ENCODE measurements around the gene SGCG. TPM values are rescaled to one million over a fixed set of nuclear protein-coding genes. Genes with fewer than 3 reads are reported as not detected.

SGCG gene
- polyA plus RNA-seq, 1 of the 3 experiments (the other 2 are of a cell fraction), result not detected

- Histone ChIP-seq H3K9me2 (no peaks in the 10 kb centered on the region), H3K9me3 (no peaks in the 10 kb centered on the region), H3K79me2 (ENCODE audit: insufficient read depth) (no peaks in the 10 kb centered on the region), H3K27ac (ENCODE audit: low read depth in 2 of 2, low read length in 1 of 2) (no peak overlapping the region), H3K4me2 (no peak overlapping the region), H3K4me3 (ENCODE audit: low read depth in 2 of 2, low read length in 1 of 2) (no peak overlapping the region), H4K20me1 (ENCODE audit: insufficient read depth) (no peaks in the 10 kb centered on the region), H3K9ac (no peak overlapping the region), H3K4me1 (ENCODE audit: control insufficient read depth in 1 of 2, insufficient read depth in 2 of 2, low read depth in 1 of 2, low read length in 1 of 2) (no peaks in the 10 kb centered on the region), H2AFZ (ENCODE audit: low read depth) (no peak overlapping the region), H3K27me3 (ENCODE audit: insufficient read depth) (no peaks in the 10 kb centered on the region; the same call in 1 of the 2 replicates), H3F3A (replicated peaks; ENCODE audit: insufficient read depth) (no peaks in the 10 kb centered on the region), H3K36me3 (replicated peaks in 1 of 2; ENCODE audit: control insufficient read depth in 1 of 2, insufficient read depth in 2 of 2, low read length in 1 of 2) (no peaks in the 10 kb centered on the region)
- DNase-seq, result no peak
- POLR2A ChIA-PET, result no interaction called here
- no peak for TF ChIP-seq YY1 (IDR thresholded peaks at IDR 0.05; ENCODE audit: low read depth)
- TF ChIP-seq CTCF (IDR thresholded peaks at IDR 0.05), result no peak
- no peak for TF ChIP-seq ZBTB33 (IDR thresholded peaks at IDR 0.05; ENCODE audit: borderline replicate concordance, low read depth)
- TF ChIP-seq MEF2A (IDR thresholded peaks at IDR 0.05; ENCODE audit: borderline replicate concordance, low read depth), result no peak
- no peak for TF ChIP-seq SMC3 (IDR thresholded peaks at IDR 0.05; ENCODE audit: low read depth, low read length)
- no peak for TF ChIP-seq TAF1 (IDR thresholded peaks at IDR 0.05; ENCODE audit: borderline replicate concordance, low read depth, low read length)
- no peak for TF ChIP-seq NRF1 (IDR thresholded peaks at IDR 0.05; ENCODE audit: low read depth, low read length)
- TF ChIP-seq RCOR1 (IDR thresholded peaks at IDR 0.05; ENCODE audit: low read length), result no peak
- no peak for TF ChIP-seq SIN3A (IDR thresholded peaks at IDR 0.05; ENCODE audit: borderline replicate concordance, low read depth, low read length)
- TF ChIP-seq NFIC (IDR thresholded peaks at IDR 0.05; ENCODE audit: borderline replicate concordance), result no peak
- TF ChIP-seq FOSL2 (IDR thresholded peaks at IDR 0.05; ENCODE audit: borderline replicate concordance, low read depth), result no peak
- WGBS (ENCODE audit: low lambda C conversion rate), result 10% methylated on average over 10 of the region's 10 CpGs
- CTCF ChIA-PET, result interaction anchor here (1.3 kb wide), 1 partner anchor 14 kb away, joined by 3 read pairs; no protein-coding TSS in a partner anchor
Observed at GRCh38 chr13:23147827-23148226, 33.0 kb upstream of the SGCG start.

DNA sequence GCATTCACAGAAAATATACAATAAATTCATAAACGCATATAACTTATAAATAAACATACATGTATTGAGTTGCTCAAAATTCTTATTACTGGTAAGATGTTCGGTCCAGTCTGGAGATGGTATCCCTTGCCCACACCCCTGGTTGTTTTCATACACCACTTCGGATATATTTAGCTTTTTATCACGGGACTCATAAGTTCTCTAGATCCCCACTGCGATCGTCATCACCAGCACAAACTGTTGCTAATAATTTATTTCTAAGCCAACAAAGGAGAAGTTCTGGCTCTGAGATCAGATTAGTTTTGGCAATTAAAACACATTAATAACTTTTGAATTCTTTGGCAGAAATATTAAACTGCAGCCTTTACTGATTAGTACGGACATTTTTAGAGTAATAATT lies 23.0 kb upstream of the SGCG start:
- no peaks in the 10 kb centered on the region for H3K9me3 ChIP-seq
- no peak overlapping the region for H3K27ac ChIP-seq (ENCODE audit: low read depth in 2 of 2, low read length in 1 of 2)
- 20% methylated on average over 7 of the region's 7 CpGs for WGBS (ENCODE audit: low lambda C conversion rate)
- ChIA-PET POLR2A (no interaction called here), CTCF (no interaction called here)
- H3F3A ChIP-seq (replicated peaks; ENCODE audit: insufficient read depth), result no peaks in the 10 kb centered on the region
- H3K79me2 ChIP-seq (ENCODE audit: insufficient read depth), result no peaks in the 10 kb centered on the region
- no peaks in the 10 kb centered on the region for H3K9me2 ChIP-seq
- H3K4me2 ChIP-seq, result no peak overlapping the region
- no peak overlapping the region for H2AFZ ChIP-seq (ENCODE audit: low read depth)
- no peak for TF ChIP-seq MEF2A (IDR thresholded peaks at IDR 0.05; ENCODE audit: borderline replicate concordance, low read depth)
- TF ChIP-seq, protein P1, sequence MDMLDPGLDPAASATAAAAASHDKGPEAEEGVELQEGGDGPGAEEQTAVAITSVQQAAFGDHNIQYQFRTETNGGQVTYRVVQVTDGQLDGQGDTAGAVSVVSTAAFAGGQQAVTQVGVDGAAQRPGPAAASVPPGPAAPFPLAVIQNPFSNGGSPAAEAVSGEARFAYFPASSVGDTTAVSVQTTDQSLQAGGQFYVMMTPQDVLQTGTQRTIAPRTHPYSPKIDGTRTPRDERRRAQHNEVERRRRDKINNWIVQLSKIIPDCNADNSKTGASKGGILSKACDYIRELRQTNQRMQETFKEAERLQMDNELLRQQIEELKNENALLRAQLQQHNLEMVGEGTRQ (IDR thresholded peaks at IDR 0.05; ENCODE audit: borderline replicate concordance, low read depth, low read length), result no peak
- TF ChIP-seq RAD21 (IDR thresholded peaks at IDR 0.05; ENCODE audit: low read length), result no peak
- no peak for TF ChIP-seq JUND (IDR thresholded peaks at IDR 0.05)
- TF ChIP-seq SMC3 (IDR thresholded peaks at IDR 0.05; ENCODE audit: low read depth, low read length), result no peak
- no peak overlapping the region for H3K4me3 ChIP-seq (ENCODE audit: low read depth in 2 of 2, low read length in 1 of 2)
- no peaks in the 10 kb centered on the region for H4K20me1 ChIP-seq (ENCODE audit: insufficient read depth)
- H3K9ac ChIP-seq, result no peak overlapping the region
- H3K27me3 ChIP-seq (ENCODE audit: insufficient read depth), result peaks cover 32% of the 10 kb centered on the region
- H3K36me3 ChIP-seq (replicated peaks in 1 of 2; ENCODE audit: control insufficient read depth in 1 of 2, insufficient read depth in 2 of 2, low read length in 1 of 2), result no peaks in the 10 kb centered on the region
- H3K4me1 ChIP-seq (ENCODE audit: control insufficient read depth in 1 of 2, insufficient read depth in 2 of 2, low read depth in 1 of 2, low read length in 1 of 2), result no peaks in the 10 kb centered on the region
- DNase-seq, result no peak
